Duodenal mucosa (tissue), 2 donors: ENCODE results near the gene CNOT6.
"Not testable (repeated sequence)": the region's sequence is repeated elsewhere in the genome, so short reads cannot be mapped to it uniquely, and the experiment has no call there.

ENCODE experiments used
- H3K27ac ChIP-seq: one replicate; pipeline ENCODE4 v1.7.0; 2013; ENCODE audit warnings: low read depth, low read length
- H3K27me3 ChIP-seq, 2 donors: one replicate each; pipeline ENCODE4 v1.7.0; 2013; ENCODE audit warnings: low read length in 2 of 2, control low read depth in 1 of 2; ENCODE audit not compliant: insufficient read depth in 2 of 2, control insufficient read depth in 1 of 2
- H3K36me3 ChIP-seq, 2 donors: one replicate each; pipeline ENCODE4 v1.7.0; 2013; ENCODE audit warnings: low read length in 2 of 2, control low read depth in 1 of 2; ENCODE audit not compliant: insufficient read depth in 2 of 2, control insufficient read depth in 1 of 2
- H3K4me1 ChIP-seq, 2 donors: one replicate each; pipeline ENCODE4 v1.7.0; 2013; ENCODE audit warnings: low read length in 2 of 2, control low read depth in 1 of 2; ENCODE audit not compliant: insufficient read depth in 2 of 2, control insufficient read depth in 1 of 2
- H3K4me3 ChIP-seq, 2 donors: one replicate each; pipeline ENCODE4 v1.7.0; 2013; ENCODE audit warnings: low read length in 2 of 2, low read depth in 1 of 2
- H3K9ac ChIP-seq, 2 donors: one replicate each; pipeline ENCODE4 v1.7.0; 2013; ENCODE audit warnings: low read length in 2 of 2, low read depth in 1 of 2
- H3K9me3 ChIP-seq, 2 donors: one replicate each; pipeline ENCODE4 v1.7.0; 2013; ENCODE audit warnings: low read length in 2 of 2, control low read depth in 1 of 2; ENCODE audit not compliant: control insufficient read depth in 1 of 2

Gene CNOT6

DNA sequence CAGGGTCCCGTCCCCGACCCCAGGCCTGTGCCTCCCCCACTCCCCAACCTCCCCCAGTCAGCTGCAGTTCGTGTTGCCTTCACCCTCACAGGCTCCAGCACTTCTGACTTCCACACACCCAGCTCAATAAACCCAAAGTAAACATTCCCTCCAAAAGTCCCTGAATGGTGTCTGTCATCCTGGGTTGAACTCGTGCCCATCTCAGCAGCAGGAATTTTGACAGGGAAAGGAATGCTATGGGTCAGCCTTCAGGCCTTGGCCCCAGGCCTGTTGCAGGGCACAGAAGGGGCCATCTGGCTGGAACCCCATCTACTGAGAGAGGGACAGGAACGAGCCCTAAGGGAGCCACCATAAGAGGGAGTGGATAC, 29.6 kb upstream of the CNOT6 start:
- Histone ChIP-seq H3K4me1 (peaks cover 9 to 11% of the 10 kb centered on the region in 2 donors), H3K4me3 (no peak overlapping the region), H3K9ac (no peak overlapping the region), H3K9me3 (no peaks in the 10 kb centered on the region), H3K27ac (no peak overlapping the region), H3K27me3 (no peaks in the 10 kb centered on the region), H3K36me3 (no peaks in the 10 kb centered on the region)

DNA sequence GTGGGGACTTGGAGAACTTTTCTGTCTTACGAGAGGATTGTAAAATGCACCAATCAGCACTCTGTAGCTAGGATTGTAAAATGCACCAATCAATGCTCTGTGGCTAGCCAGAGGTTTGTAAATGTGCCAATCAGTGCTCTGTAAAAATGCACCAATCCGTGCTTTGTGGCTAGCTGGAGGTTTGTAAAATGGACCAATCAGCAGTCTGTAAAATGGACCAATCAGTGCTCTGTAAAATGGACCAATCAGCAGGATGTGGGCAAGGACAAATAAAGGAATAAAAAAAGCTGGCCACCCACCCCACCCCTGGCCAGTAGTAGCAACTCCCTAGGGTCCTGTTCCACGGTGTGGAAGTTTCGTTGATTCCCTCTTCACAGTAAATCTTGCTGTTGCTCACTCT, 29.1 kb upstream of the CNOT6 start:
- not testable (repeated sequence) for H3K27me3 ChIP-seq, H3K9ac ChIP-seq

DNA sequence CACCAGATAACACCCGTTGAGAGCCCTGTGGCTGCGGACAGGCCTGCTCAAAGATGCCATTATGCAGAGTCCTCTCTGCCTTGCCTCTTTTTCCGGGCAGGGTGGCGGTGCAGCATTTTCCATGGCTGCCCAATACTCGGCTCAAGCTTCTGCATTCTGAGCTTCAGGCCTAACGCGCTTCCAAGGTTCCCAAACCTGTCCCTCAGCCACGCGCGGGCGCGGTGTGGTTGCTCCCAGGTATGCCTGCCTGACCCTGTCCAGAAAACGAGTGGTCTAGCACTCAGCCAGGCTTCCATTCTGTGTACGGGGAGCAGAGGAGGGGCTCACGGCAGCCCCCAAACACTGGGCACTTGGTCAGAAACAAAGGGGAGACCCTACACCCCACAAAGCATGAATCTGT, 27.9 kb upstream of the CNOT6 start:
- Histone ChIP-seq H3K27me3 (no peaks in the 10 kb centered on the region), H3K9me3 (no peaks in the 10 kb centered on the region), H3K4me3 (no peak overlapping the region), H3K9ac (no peak overlapping the region), H3K27ac (no peak overlapping the region), H3K4me1 (peaks cover 18 to 20% of the 10 kb centered on the region in 2 donors), H3K36me3 (no peaks in the 10 kb centered on the region)

More for the DNA sequence above, 29.1 kb upstream of the CNOT6 start:
- H3K36me3 ChIP-seq, H3K4me3 ChIP-seq, H3K27ac ChIP-seq, H3K9me3 ChIP-seq: not testable (repeated sequence)
- H3K4me1 ChIP-seq, result peaks cover 10 to 11% of the 10 kb centered on the region in 2 donors

DNA sequence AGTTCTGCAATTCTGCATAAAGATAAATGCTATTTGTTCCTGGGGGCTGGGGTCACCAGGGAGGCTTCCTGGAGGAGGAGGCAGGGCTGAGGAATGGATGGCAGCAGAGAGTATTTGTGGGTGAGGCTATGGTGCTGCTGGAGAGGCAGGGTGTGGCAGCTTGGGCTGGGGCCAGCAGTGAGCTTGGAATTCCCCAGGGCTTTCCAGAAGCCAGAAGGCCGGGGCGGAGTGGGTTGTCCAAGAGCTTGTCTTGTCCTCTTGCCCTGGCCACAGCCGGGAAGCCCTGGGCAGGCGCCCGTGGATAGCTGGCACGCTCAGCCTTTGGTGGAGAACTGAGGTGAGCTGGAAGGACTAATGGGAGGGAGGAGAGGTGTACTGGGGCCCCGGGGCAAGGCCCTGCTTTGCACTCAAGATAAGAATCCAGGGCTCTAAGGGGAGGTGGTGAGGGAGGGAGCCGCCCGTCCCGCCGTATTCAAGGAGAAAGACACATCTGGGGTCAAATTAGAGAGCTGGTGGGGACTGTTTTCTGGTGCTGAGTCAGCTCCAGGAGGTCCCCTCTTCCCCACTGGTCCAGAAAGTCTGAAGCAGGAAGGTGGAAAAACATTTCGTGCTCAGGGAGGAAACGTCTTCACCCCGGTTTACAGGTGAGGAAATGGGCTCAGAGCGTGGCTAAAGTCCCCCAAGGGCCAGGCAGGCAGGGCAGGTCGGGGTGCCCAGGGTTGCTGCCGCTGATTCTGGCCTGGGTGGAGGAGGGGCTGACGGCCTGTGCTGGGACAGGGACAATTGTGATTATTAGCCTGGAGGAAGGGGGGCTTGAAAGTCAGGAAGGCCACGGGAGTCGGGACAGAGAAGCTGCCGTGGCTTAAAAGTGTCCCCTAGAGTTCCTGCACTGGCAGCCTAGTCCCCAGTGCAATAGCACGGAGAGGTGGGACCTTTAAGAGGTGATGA, 26.9 kb upstream of the CNOT6 start:
- no peaks in the 10 kb centered on the region for H3K36me3 ChIP-seq
- no peak overlapping the region for H3K4me3 ChIP-seq
- H3K9ac ChIP-seq, result no peak overlapping the region
- peaks cover 0 to 6% of the 10 kb centered on the region in 2 donors for H3K27me3 ChIP-seq
- H3K27ac ChIP-seq, result no peak overlapping the region
- H3K4me1 ChIP-seq, result peaks cover 18 to 20% of the 10 kb centered on the region in 2 donors
- H3K9me3 ChIP-seq, result no peaks in the 10 kb centered on the region

DNA sequence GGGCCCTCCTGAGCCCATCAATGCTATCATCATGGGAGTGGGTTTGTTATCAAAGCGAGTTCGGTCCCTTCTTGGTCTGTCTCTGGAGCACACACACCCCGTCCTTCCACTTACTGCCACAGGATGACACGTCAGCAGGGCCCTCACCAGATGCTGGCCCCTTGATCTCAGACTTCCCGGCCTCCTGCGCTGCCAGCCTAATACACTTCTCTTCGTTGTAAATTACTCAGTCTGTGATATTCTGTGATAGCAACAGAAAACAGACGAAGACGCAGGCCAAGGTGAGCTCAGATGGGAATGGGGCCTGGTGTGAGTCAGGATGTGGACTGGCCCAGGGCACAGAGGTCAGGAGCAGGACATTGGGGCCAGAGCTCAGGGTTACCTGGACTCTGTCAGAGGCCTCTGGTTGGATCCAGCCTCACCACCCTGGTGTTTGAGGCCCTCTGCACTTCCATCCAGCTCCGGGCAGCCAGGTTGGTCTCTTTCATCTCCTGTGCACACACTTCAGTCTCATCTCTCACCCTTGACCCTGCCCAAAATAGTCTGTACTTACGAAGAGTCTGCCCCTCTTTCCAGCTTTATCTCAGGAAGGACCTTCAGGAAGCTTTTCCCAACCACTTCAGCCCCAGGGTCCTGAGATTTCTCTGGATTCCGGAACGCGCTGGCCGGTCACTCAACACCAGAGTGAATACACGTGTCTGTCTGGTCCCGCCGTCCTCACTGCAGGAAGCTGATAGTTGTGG, 26.0 kb upstream of the CNOT6 start:
- no peak overlapping the region for H3K27ac ChIP-seq
- H3K9ac ChIP-seq, result no peak overlapping the region
- peaks cover 0 to 6% of the 10 kb centered on the region in 2 donors for H3K27me3 ChIP-seq
- H3K4me1 ChIP-seq, result peaks cover 18 to 20% of the 10 kb centered on the region in 2 donors
- H3K9me3 ChIP-seq, result no peaks in the 10 kb centered on the region
- no peaks in the 10 kb centered on the region for H3K36me3 ChIP-seq
- H3K4me3 ChIP-seq, result no peak overlapping the region

DNA sequence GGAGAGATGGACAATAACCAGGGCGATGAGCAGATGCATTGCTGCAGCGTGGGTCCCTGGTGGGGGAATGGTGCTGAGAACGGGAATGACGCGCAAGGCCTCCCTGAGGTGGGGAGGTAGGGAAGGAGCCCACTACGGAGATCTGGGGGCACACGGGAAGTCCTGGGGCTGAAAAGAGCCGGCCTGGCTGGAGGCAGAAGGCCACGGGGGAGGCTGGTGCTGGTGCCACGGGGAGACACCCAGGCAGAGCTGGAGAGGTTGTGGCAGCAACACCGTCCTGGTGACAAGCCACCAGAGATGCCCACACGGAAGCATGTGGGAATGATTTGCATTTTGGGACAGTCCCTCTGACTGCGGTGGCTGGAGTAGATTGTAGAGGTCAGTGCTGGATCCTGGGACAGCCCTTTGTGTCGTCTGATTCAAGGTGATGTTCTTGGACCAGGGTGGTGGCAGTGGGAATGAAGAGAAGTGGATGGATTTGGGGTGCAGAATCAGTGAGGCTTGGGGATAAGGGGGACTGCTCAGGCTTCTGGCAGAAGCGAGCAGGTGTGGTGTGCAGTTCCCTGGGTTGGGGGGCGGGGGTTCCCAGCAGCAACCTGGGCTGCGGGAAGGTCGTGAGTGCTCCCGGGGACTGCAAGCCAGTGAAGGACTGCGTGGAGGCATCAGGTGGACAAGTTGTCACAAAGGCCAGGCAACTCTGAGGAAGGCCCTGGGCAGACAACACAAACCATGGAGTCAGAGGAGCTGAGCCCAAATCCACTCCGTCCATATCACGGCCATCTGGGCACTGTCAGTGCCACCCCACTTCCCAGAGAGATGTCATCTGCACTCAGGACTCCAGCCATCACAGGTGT, 25.2 kb upstream of the CNOT6 start:
- H3K4me3 ChIP-seq, result no peak overlapping the region
- no peak overlapping the region for H3K9ac ChIP-seq
- no peaks in the 10 kb centered on the region for H3K36me3 ChIP-seq
- H3K27me3 ChIP-seq, result peaks cover 0 to 6% of the 10 kb centered on the region in 2 donors
- H3K9me3 ChIP-seq, result no peaks in the 10 kb centered on the region
- no peak overlapping the region for H3K27ac ChIP-seq
- peaks cover 18 to 20% of the 10 kb centered on the region in 2 donors for H3K4me1 ChIP-seq

DNA sequence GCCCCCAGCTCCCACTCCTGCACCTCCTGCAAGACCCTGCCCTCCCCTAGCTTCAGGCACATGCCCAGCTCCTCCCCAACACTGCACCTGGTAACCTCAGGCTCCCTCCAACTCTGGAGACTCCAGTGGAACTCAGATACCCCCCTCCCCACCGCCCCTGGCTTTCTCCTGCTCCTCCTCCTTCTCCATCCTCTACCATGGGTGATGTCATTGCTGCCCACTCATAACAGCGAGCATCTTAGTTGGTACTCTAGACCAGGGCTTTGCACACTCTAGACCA, 24.7 kb upstream of the CNOT6 start:
- H3K4me3 ChIP-seq, result no peak overlapping the region
- no peak overlapping the region for H3K9ac ChIP-seq
- no peak overlapping the region for H3K27ac ChIP-seq
- H3K4me1 ChIP-seq, result peaks cover 18 to 20% of the 10 kb centered on the region in 2 donors
- H3K36me3 ChIP-seq, result no peaks in the 10 kb centered on the region
- H3K27me3 ChIP-seq, result peaks cover 0 to 6% of the 10 kb centered on the region in 2 donors
- H3K9me3 ChIP-seq, result no peaks in the 10 kb centered on the region

DNA sequence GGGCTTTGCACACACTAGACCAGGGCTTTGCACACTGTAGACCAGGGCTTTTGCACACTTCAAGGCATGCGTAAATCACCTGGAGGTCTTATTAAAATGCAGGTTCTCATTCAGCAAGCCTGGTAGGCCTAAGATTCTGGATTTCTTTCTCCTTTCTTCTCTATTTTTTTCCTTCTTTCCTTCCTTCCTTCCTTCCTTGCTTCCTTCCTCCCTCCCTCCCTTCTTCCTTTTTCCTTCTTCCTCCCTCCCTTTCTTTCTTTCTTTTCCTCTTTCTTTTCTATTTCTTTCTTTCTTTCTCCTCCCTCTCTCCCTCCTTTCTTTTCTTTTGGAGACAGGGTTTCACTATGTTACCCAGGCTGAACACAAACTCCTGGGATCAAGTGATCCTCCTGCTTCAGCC, 24.3 kb upstream of the CNOT6 start:
- H3K9ac ChIP-seq, result no peak overlapping the region

DNA sequence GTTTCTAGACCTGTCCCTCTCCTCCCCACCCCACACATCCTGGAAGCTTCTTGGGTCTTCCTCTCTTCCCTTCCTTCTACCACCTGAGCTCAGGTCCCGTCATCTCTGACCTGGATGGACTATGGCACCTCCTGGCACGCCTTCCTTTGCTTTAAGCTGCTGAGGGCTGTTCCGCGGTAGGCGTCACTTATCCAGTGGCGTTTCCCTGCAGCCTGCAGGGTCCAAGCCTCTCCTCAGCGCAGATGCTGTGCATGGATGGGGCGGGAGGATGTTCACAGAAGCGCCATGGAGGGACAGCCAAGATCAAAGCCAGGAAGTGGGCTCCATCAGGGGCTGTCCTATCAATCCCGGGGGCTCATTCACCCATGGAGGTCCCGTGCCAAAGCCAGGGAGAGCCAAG, 23.8 kb upstream of the CNOT6 start:
- Histone ChIP-seq H3K27me3 (peaks cover 0 to 6% of the 10 kb centered on the region in 2 donors), H3K27ac (no peak overlapping the region), H3K4me1 (peaks cover 18 to 20% of the 10 kb centered on the region in 2 donors), H3K4me3 (no peak overlapping the region), H3K9ac (no peak overlapping the region), H3K36me3 (no peaks in the 10 kb centered on the region), H3K9me3 (no peaks in the 10 kb centered on the region)

More for the DNA sequence above, 24.3 kb upstream of the CNOT6 start:
- no peak overlapping the region for H3K27ac ChIP-seq
- no peak overlapping the region for H3K4me3 ChIP-seq
- H3K27me3 ChIP-seq, result peaks cover 0 to 6% of the 10 kb centered on the region in 2 donors
- no peaks in the 10 kb centered on the region for H3K36me3 ChIP-seq
- peaks cover 18 to 20% of the 10 kb centered on the region in 2 donors for H3K4me1 ChIP-seq
- H3K9me3 ChIP-seq, result no peaks in the 10 kb centered on the region
